GM12801 (cell line): ENCODE data around the gene DCAF8L2.

Experiments used
- CTCF ChIP-seq: IDR thresholded peaks from one replicate; pipeline ENCODE4 v1.5.1; 2011; ENCODE audit warnings: control low read depth; ENCODE audit not compliant: insufficient read length; ENCODE audit errors: extremely low read depth

Gene DCAF8L2

GRCh38 chrX:27797575-27797974 is 207.4 kb downstream of the DCAF8L2 start:
- no peak for TF ChIP-seq CTCF
